WTC11 (cell line): Measurements from ENCODE around the gene MESD. TPM values are rescaled to one million over a fixed set of nuclear protein-coding genes. Genes with fewer than 3 reads are reported as not detected.

Experiments
- ATAC-seq: fragments of 200-7000 bp; cut with Tn5 transposase; 2 replicates; pipeline ENCODE4 v1.10.0; 2021; ENCODE audit warnings: mild to moderate bottlenecking, moderate library complexity
- CTCF ChIA-PET: fragments of 300-600 bp; sonication (Branson Sonifier 250); formaldehyde crosslinking; loops from one replicate; lab custom pipeline; 2021; ENCODE audit warnings: antibody characterized with exemption; lab: Charles Lee
- POLR2A ChIA-PET: fragments of 350-600 bp; sonication (Branson Sonifier 250); formaldehyde crosslinking; loops from one replicate; lab custom pipeline; 2021; ENCODE audit warnings: antibody characterized with exemption; lab: Charles Lee
- DNase-seq: peaks from one replicate; pipeline ENCODE4 v3.0.0; 2021; ENCODE audit warnings: low spot score
- H3K27ac Mint-ChIP-seq: 2 replicates; pipeline ENCODE4 v1.8.0; 2021; ENCODE audit warnings: mixed read lengths
- H3K27me3 Mint-ChIP-seq: 2 replicates; pipeline ENCODE4 v1.8.0; 2021; ENCODE audit warnings: low read depth, mild to moderate bottlenecking, moderate library complexity, mixed read lengths
- H3K36me3 Mint-ChIP-seq: 2 replicates; pipeline ENCODE4 v1.8.0; 2021; ENCODE audit warnings: mixed read lengths
- H3K4me1 Mint-ChIP-seq: 2 replicates; pipeline ENCODE4 v1.8.0; 2022; ENCODE audit warnings: mixed read lengths
- H3K4me3 Mint-ChIP-seq: 2 replicates; pipeline ENCODE4 v1.8.0; 2021; ENCODE audit warnings: mild to moderate bottlenecking, moderate library complexity, mixed read lengths
- H3K9me3 Mint-ChIP-seq: 2 replicates; pipeline ENCODE4 v1.8.0; 2021; ENCODE audit warnings: mixed read lengths
- ATF1 ChIP-seq: sonication (generic); formaldehyde crosslinking; IDR thresholded peaks from 2 replicates; pipeline ENCODE4 v1.8.1; 2023; ENCODE audit warnings: mild to moderate bottlenecking, moderate library complexity, missing genetic modification reagents
- CREM ChIP-seq: sonication (generic); formaldehyde crosslinking; IDR thresholded peaks from 2 replicates; pipeline ENCODE4 v1.8.1; 2022; ENCODE audit warnings: mild to moderate bottlenecking, missing genetic modification reagents, moderate library complexity
- FOXJ3 ChIP-seq: sonication (generic); formaldehyde crosslinking; IDR thresholded peaks from 2 replicates; pipeline ENCODE4 v1.9.0; 2021; ENCODE audit warnings: missing genetic modification reagents, mild to moderate bottlenecking, borderline replicate concordance
- FOXK1 ChIP-seq: sonication (generic); formaldehyde crosslinking; IDR thresholded peaks from 2 replicates; pipeline ENCODE4 v1.8.0; 2022; ENCODE audit warnings: mild to moderate bottlenecking, moderate library complexity, missing genetic modification reagents
- GRHL2 ChIP-seq: fragments of 250-450 bp; sonication (Bioruptor Pico); IDR thresholded peaks from 2 replicates; pipeline ENCODE4 v1.8.0; 2022; ENCODE audit warnings: mild to moderate bottlenecking, moderate library complexity; ENCODE audit not compliant: insufficient replicate concordance, severe bottlenecking
- JAZF1 ChIP-seq: fragments of 250-450 bp; sonication (Bioruptor Pico); IDR thresholded peaks from 2 replicates; pipeline ENCODE4 v1.9.0; 2021; ENCODE audit warnings: moderate library complexity, mild to moderate bottlenecking, inconsistent platforms
- JUN ChIP-seq: sonication (generic); formaldehyde crosslinking; IDR thresholded peaks from 2 replicates; pipeline ENCODE4 v1.8.0; 2023; ENCODE audit warnings: mild to moderate bottlenecking, missing genetic modification reagents
- MAX ChIP-seq: sonication (generic); formaldehyde crosslinking; IDR thresholded peaks from 2 replicates; pipeline ENCODE4 v1.8.0; 2022; ENCODE audit warnings: mild to moderate bottlenecking, missing genetic modification reagents
- NR3C1 ChIP-seq: sonication (generic); formaldehyde crosslinking; conservative IDR thresholded peaks from 2 replicates; pipeline ENCODE4 v1.8.1; 2023; ENCODE audit warnings: low read depth, mild to moderate bottlenecking, missing genetic modification reagents
- TEAD1 ChIP-seq: sonication (generic); formaldehyde crosslinking; IDR thresholded peaks from 2 replicates; pipeline ENCODE4 v1.8.0; 2022; ENCODE audit warnings: mild to moderate bottlenecking, missing genetic modification reagents
- TEAD4 ChIP-seq: sonication (generic); formaldehyde crosslinking; IDR thresholded peaks from 2 replicates; pipeline ENCODE4 v1.8.0; 2022; ENCODE audit warnings: mild to moderate bottlenecking, missing genetic modification reagents
- USF2 ChIP-seq: sonication (generic); formaldehyde crosslinking; IDR thresholded peaks from 2 replicates; pipeline ENCODE4 v1.8.1; 2023; ENCODE audit warnings: mild to moderate bottlenecking, missing genetic modification reagents, moderate library complexity
- ZBTB21 ChIP-seq: sonication (generic); formaldehyde crosslinking; IDR thresholded peaks from 2 replicates; pipeline ENCODE4 v1.8.1; 2023; ENCODE audit warnings: mild to moderate bottlenecking, missing genetic modification reagents, borderline replicate concordance
- ZBTB43 ChIP-seq: sonication (generic); formaldehyde crosslinking; IDR thresholded peaks from 2 replicates; pipeline ENCODE4 v1.8.1; 2023; ENCODE audit warnings: mild to moderate bottlenecking, missing genetic modification reagents
- ZNF263 ChIP-seq: sonication (generic); formaldehyde crosslinking; IDR thresholded peaks from 2 replicates; pipeline ENCODE4 v1.8.1; 2022; ENCODE audit warnings: low read depth, mild to moderate bottlenecking, moderate library complexity, missing genetic modification reagents
- ZNF317 ChIP-seq: sonication (generic); formaldehyde crosslinking; IDR thresholded peaks from 2 replicates; pipeline ENCODE4 v1.8.1; 2023; ENCODE audit warnings: low read depth, mild to moderate bottlenecking, moderate library complexity, missing genetic modification reagents, borderline replicate concordance
- total RNA-seq: library from RNA; stranded (reverse); gene quantifications from 3 replicates; pipeline ENCODE4 v1.2.3, GENCODE V29; 2021
- TF ChIP-seq, protein P1 (sequence below): fragments of 250-450 bp; sonication (Bioruptor Pico); IDR thresholded peaks from 2 replicates; pipeline ENCODE4 v1.9.0; 2021; ENCODE audit warnings: moderate library complexity, mild to moderate bottlenecking, inconsistent platforms, borderline replicate concordance
- TF ChIP-seq, protein P2 (sequence below): sonication (generic); formaldehyde crosslinking; IDR thresholded peaks from 2 replicates; pipeline ENCODE4 v1.8.1; 2023; ENCODE audit warnings: mild to moderate bottlenecking, missing genetic modification reagents, borderline replicate concordance
- TF ChIP-seq, protein P3 (sequence below): sonication (generic); formaldehyde crosslinking; IDR thresholded peaks from 2 replicates; pipeline ENCODE4 v1.8.0; 2023; ENCODE audit warnings: missing genetic modification reagents

MESD gene
- total RNA-seq, 1 experiment from 2014 or later = 28.3 TPM

- DNase-seq (no peak), ATAC-seq (no peak)
- ChIA-PET POLR2A (no interaction called here), CTCF (no interaction called here)
- H3K4me3 Mint-ChIP-seq = no peak overlapping the region
- no peak overlapping the region for H3K27ac Mint-ChIP-seq
- no peaks in the 10 kb centered on the region for H3K27me3 Mint-ChIP-seq
- peaks cover 19% of the 10 kb centered on the region for H3K36me3 Mint-ChIP-seq
- H3K4me1 Mint-ChIP-seq = peaks cover 2% of the 10 kb centered on the region; the same call in 1 of the 2 replicates
- TF ChIP-seq ZNF263 (CRISPR knock-in tag) (no peak), JUN (CRISPR knock-in tag) (no peak), MAX (no peak), TEAD1 (CRISPR knock-in tag) (no peak), USF2 (CRISPR knock-in tag) (no peak), ZBTB21 (CRISPR knock-in tag) (no peak), FOXK1 (CRISPR knock-in tag) (no peak)
- TF ChIP-seq, protein P1, sequence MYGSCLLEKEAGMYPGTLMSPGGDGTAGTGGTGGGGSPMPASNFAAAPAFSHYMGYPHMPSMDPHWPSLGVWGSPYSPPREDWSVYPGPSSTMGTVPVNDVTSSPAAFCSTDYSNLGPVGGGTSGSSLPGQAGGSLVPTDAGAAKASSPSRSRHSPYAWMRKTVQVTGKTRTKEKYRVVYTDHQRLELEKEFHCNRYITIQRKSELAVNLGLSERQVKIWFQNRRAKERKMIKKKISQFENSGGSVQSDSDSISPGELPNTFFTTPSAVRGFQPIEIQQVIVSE (CRISPR knock-in tag) = no peak
- no peaks in the 10 kb centered on the region for H3K9me3 Mint-ChIP-seq
These were observed 46.7 kb downstream of the MESD start for GRCh38 chr15:80942746-80943565.

GRCh38 chr15:80942266-80942665 lies 47.4 kb downstream of the MESD start:
- no peaks in the 10 kb centered on the region for H3K9me3 Mint-ChIP-seq
- H3K4me3 Mint-ChIP-seq = no peak overlapping the region
- ATAC-seq = no peak
- no peak for DNase-seq
- CTCF ChIA-PET = interaction anchor here (0.7 to 1.5 kb wide), 3 partner anchors 28 to 324 kb away, joined by 3 to 4 read pairs (median 4); no protein-coding TSS in a partner anchor
- H3K27ac Mint-ChIP-seq = no peak overlapping the region
- H3K4me1 Mint-ChIP-seq = no peaks in the 10 kb centered on the region; the same call in 1 of the 2 replicates
- TF ChIP-seq CREM (CRISPR knock-in tag) (no peak), NR3C1 (CRISPR knock-in tag) (no peak), ZBTB43 (CRISPR knock-in tag) (no peak), TEAD4 (CRISPR knock-in tag) (no peak), JAZF1 (CRISPR knock-in tag) (no peak), ZNF317 (CRISPR knock-in tag) (no peak), ATF1 (CRISPR knock-in tag) (no peak), FOXJ3 (CRISPR knock-in tag) (no peak), GRHL2 (CRISPR knock-in tag) (no peak)
- TF ChIP-seq, protein P2, sequence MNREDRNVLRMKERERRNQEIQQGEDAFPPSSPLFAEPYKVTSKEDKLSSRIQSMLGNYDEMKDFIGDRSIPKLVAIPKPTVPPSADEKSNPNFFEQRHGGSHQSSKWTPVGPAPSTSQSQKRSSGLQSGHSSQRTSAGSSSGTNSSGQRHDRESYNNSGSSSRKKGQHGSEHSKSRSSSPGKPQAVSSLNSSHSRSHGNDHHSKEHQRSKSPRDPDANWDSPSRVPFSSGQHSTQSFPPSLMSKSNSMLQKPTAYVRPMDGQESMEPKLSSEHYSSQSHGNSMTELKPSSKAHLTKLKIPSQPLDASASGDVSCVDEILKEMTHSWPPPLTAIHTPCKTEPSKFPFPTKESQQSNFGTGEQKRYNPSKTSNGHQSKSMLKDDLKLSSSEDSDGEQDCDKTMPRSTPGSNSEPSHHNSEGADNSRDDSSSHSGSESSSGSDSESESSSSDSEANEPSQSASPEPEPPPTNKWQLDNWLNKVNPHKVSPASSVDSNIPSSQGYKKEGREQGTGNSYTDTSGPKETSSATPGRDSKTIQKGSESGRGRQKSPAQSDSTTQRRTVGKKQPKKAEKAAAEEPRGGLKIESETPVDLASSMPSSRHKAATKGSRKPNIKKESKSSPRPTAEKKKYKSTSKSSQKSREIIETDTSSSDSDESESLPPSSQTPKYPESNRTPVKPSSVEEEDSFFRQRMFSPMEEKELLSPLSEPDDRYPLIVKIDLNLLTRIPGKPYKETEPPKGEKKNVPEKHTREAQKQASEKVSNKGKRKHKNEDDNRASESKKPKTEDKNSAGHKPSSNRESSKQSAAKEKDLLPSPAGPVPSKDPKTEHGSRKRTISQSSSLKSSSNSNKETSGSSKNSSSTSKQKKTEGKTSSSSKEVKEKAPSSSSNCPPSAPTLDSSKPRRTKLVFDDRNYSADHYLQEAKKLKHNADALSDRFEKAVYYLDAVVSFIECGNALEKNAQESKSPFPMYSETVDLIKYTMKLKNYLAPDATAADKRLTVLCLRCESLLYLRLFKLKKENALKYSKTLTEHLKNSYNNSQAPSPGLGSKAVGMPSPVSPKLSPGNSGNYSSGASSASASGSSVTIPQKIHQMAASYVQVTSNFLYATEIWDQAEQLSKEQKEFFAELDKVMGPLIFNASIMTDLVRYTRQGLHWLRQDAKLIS (CRISPR knock-in tag) = no peak
- TF ChIP-seq, protein P3, sequence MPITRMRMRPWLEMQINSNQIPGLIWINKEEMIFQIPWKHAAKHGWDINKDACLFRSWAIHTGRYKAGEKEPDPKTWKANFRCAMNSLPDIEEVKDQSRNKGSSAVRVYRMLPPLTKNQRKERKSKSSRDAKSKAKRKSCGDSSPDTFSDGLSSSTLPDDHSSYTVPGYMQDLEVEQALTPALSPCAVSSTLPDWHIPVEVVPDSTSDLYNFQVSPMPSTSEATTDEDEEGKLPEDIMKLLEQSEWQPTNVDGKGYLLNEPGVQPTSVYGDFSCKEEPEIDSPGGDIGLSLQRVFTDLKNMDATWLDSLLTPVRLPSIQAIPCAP (CRISPR knock-in tag) = no peak
- TF ChIP-seq, all 79 proteins: peak for 0
- peaks cover 16% of the 10 kb centered on the region for H3K36me3 Mint-ChIP-seq
- no peaks in the 10 kb centered on the region for H3K27me3 Mint-ChIP-seq
- POLR2A ChIA-PET = no interaction called here
